Coronary artery (tissue), 2 donors: ENCODE data around the gene MSANTD1.

Experiments used
- DNase-seq: peaks from one replicate; pipeline ENCODE4 v3.0.0-alpha.2; 2017; ENCODE audit warnings: low spot score
- H3K27ac ChIP-seq, 2 donors: fragments of 200-600 bp; sonication (generic); one replicate each; pipeline ENCODE4 v1.5.1; 2016 to 2019
- H3K4me3 ChIP-seq: fragments of 200-600 bp; sonication (generic); 2 replicates; pipeline ENCODE4 v1.5.1; 2016; ENCODE audit warnings: mild to moderate bottlenecking, moderate library complexity
- CTCF ChIP-seq: fragments of 200-600 bp; sonication (generic); IDR thresholded peaks from one replicate; pipeline ENCODE4 v1.5.1; 2019; ENCODE audit warnings: antibody characterized with exemption

The MSANTD1 gene

GRCh38 chr4:3243136-3243780, 5.7 kb upstream of the MSANTD1 start:
- H3K4me3 ChIP-seq, result no peak overlapping the region

GRCh38 chr4:3244002-3244401, 5.0 kb upstream of the MSANTD1 start:
- no peak overlapping the region for H3K27ac ChIP-seq
- no peak for DNase-seq
- no peak for TF ChIP-seq CTCF
- H3K4me3 ChIP-seq, result no peak overlapping the region

More at GRCh38 chr4:3243136-3243780, 5.7 kb upstream of the MSANTD1 start:
- no peak overlapping the region for H3K27ac ChIP-seq
- TF ChIP-seq CTCF, result no peak
- no peak for DNase-seq

GRCh38 chr4:3244747-3245146, 4.2 kb upstream of the MSANTD1 start:
- TF ChIP-seq CTCF, result no peak
- Histone ChIP-seq H3K4me3 (no peak overlapping the region), H3K27ac (no peak overlapping the region)
- DNase-seq, result no peak

GRCh38 chr4:3245676-3246075, 3.3 kb upstream of the MSANTD1 start:
- H3K4me3 ChIP-seq, result no peak overlapping the region
- no peak overlapping the region for H3K27ac ChIP-seq
- no peak for DNase-seq
- no peak for TF ChIP-seq CTCF

GRCh38 chr4:3246458-3247398, 2.2 kb upstream of the MSANTD1 start:
- no peak for DNase-seq
- no peak overlapping the region for H3K27ac ChIP-seq
- no peak overlapping the region for H3K4me3 ChIP-seq
- TF ChIP-seq CTCF, result no peak

GRCh38 chr4:3247399-3248177, 1.4 kb upstream of the MSANTD1 start:
- no peak overlapping the region for H3K27ac ChIP-seq
- H3K4me3 ChIP-seq, result no peak overlapping the region
- TF ChIP-seq CTCF, result no peak
- DNase-seq, result no peak
